H9 (cell line): ENCODE data around the gene SIK2. TPM values are rescaled to one million over a fixed set of nuclear protein-coding genes. Genes with fewer than 3 reads are reported as not detected.

ENCODE experiments used
- DNase-seq: peaks from one replicate; pipeline ENCODE4 v3.0.0-alpha.2; 2017
- H2AFZ ChIP-seq: one replicate; pipeline ENCODE4 v1.6.1; 2013; ENCODE audit warnings: mild to moderate bottlenecking, low read length, control low read depth, moderate library complexity
- H2AK5ac ChIP-seq: 2 replicates; pipeline ENCODE4 v1.6.1; 2013; ENCODE audit warnings: low read length, control low read depth, mixed read lengths; ENCODE audit not compliant: insufficient read length
- H2BK120ac ChIP-seq: one replicate; pipeline ENCODE4 v1.6.1; 2013; ENCODE audit warnings: low read depth, mild to moderate bottlenecking, low read length, control low read depth, inconsistent platforms; ENCODE audit not compliant: poor library complexity, severe bottlenecking
- H2BK12ac ChIP-seq: 2 replicates; pipeline ENCODE4 v1.6.1; 2013; ENCODE audit warnings: low read length, control low read depth, mixed read lengths, low read depth; ENCODE audit not compliant: insufficient read length
- H2BK15ac ChIP-seq: 2 replicates; pipeline ENCODE4 v1.6.1; 2013; ENCODE audit warnings: low read depth, low read length, control low read depth
- H2BK20ac ChIP-seq: one replicate; pipeline ENCODE4 v1.6.1; 2013; ENCODE audit warnings: low read depth, mild to moderate bottlenecking, low read length, control low read depth, inconsistent platforms; ENCODE audit not compliant: poor library complexity, severe bottlenecking
- H2BK5ac ChIP-seq: 2 replicates; pipeline ENCODE4 v1.6.1; 2013; ENCODE audit warnings: low read length, control low read depth, mixed read lengths; ENCODE audit not compliant: insufficient read length
- H3K14ac ChIP-seq: 2 replicates; pipeline ENCODE4 v1.6.1; 2013; ENCODE audit warnings: low read length, control low read depth; ENCODE audit not compliant: insufficient read depth
- H3K18ac ChIP-seq: 2 replicates; pipeline ENCODE4 v1.6.1; 2013; ENCODE audit warnings: low read depth, mild to moderate bottlenecking, mixed read lengths, low read length, control low read depth; ENCODE audit not compliant: insufficient read length
- H3K23ac ChIP-seq: 2 replicates; pipeline ENCODE4 v1.6.1; 2013; ENCODE audit warnings: low read length, control low read depth, mixed read lengths, low read depth; ENCODE audit not compliant: insufficient read length
- H3K23me2 ChIP-seq: 2 replicates; pipeline ENCODE4 v1.6.1; 2013; ENCODE audit warnings: low read depth, mild to moderate bottlenecking, mixed read lengths, low read length, control low read depth; ENCODE audit not compliant: insufficient read length, poor library complexity, severe bottlenecking
- H3K27ac ChIP-seq: 2 replicates; pipeline ENCODE4 v1.5.1; 2013; ENCODE audit warnings: low read length, control low read depth, mixed read lengths, low read depth; ENCODE audit not compliant: insufficient read length
- H3K27me3 ChIP-seq: 2 replicates; pipeline ENCODE4 v1.6.1; 2013; ENCODE audit warnings: low read length, control low read depth, inconsistent platforms; ENCODE audit not compliant: insufficient read depth
- H3K4ac ChIP-seq: 2 replicates; pipeline ENCODE4 v1.6.1; 2013; ENCODE audit warnings: low read depth, mild to moderate bottlenecking, control low read depth, inconsistent platforms, low read length, moderate library complexity
- H3K4me1 ChIP-seq: 2 replicates; pipeline ENCODE4 v1.6.1; 2013; ENCODE audit warnings: low read length, control low read depth, inconsistent platforms; ENCODE audit not compliant: insufficient read depth
- H3K4me2 ChIP-seq: 2 replicates; pipeline ENCODE4 v1.6.1; 2013; ENCODE audit warnings: low read length, control low read depth, mixed read lengths; ENCODE audit not compliant: insufficient read length, insufficient read depth
- H3K56ac ChIP-seq: 2 replicates; pipeline ENCODE4 v1.6.1; 2013; ENCODE audit warnings: low read depth, mild to moderate bottlenecking, mixed read lengths, low read length, control low read depth; ENCODE audit not compliant: insufficient read length
- H3K79me1 ChIP-seq: 2 replicates; pipeline ENCODE4 v1.6.1; 2013; ENCODE audit warnings: low read depth, mild to moderate bottlenecking, moderate library complexity, low read length, control low read depth, inconsistent platforms; ENCODE audit not compliant: insufficient read depth, poor library complexity, severe bottlenecking
- H3K79me2 ChIP-seq: 2 replicates; pipeline ENCODE4 v1.6.1; 2013; ENCODE audit warnings: low read length, control low read depth, inconsistent platforms; ENCODE audit not compliant: insufficient read depth
- H3K9ac ChIP-seq: 2 replicates; pipeline ENCODE4 v1.6.1; 2013; ENCODE audit warnings: low read length, control low read depth, mixed read lengths; ENCODE audit not compliant: insufficient read length; ENCODE audit errors: extremely low read depth
- H3K9me3 ChIP-seq: one replicate; pipeline ENCODE4 v1.6.1; 2013; ENCODE audit warnings: low read depth, low read length, inconsistent platforms; ENCODE audit not compliant: control insufficient read depth
- H3T11ph ChIP-seq: one replicate; pipeline ENCODE4 v1.6.1; 2013; ENCODE audit warnings: mild to moderate bottlenecking, low read length, control low read depth, inconsistent platforms
- H4K20me1 ChIP-seq: one replicate; pipeline ENCODE4 v1.6.1; 2013; ENCODE audit not compliant: control insufficient read depth, insufficient read length, insufficient read depth
- H4K5ac ChIP-seq: 2 replicates; pipeline ENCODE4 v1.6.1; 2013; ENCODE audit warnings: low read depth, mild to moderate bottlenecking, mixed read lengths, low read length, control low read depth; ENCODE audit not compliant: insufficient read length
- H4K8ac ChIP-seq: replicated peaks from 2 replicates; pipeline ENCODE4 v1.6.1; 2013; ENCODE audit warnings: low read length, control low read depth, mixed read lengths, low read depth; ENCODE audit not compliant: insufficient read length
- H4K91ac ChIP-seq: 2 replicates; pipeline ENCODE4 v1.6.1; 2013; ENCODE audit warnings: low read depth, mild to moderate bottlenecking, moderate library complexity, mixed read lengths, low read length, control low read depth; ENCODE audit not compliant: insufficient read length
- H3K27ac Mint-ChIP-seq, 3 experiments: 2 replicates in 2 of 3; 3 replicates in 1 of 3; pipeline ENCODE4 v1.8.0; 2020 to 2021; ENCODE audit warnings: mixed read lengths in 3 of 3, mild to moderate bottlenecking in 1 of 3, moderate library complexity in 1 of 3
- H3K27me3 Mint-ChIP-seq: 2 replicates; pipeline ENCODE4 v1.8.0; 2021; ENCODE audit warnings: low read depth, mild to moderate bottlenecking, moderate library complexity, mixed read lengths
- H3K36me3 Mint-ChIP-seq, 3 experiments: 2 replicates in 2 of 3; 3 replicates in 1 of 3; pipeline ENCODE4 v1.8.0; 2020 to 2021; ENCODE audit warnings: low read depth in 3 of 3, mixed read lengths in 3 of 3; ENCODE audit not compliant: insufficient read depth in 1 of 3
- H3K4me1 Mint-ChIP-seq, 2 experiments: 2 replicates each; pipeline ENCODE4 v1.8.0; 2020; ENCODE audit warnings: mixed read lengths in 2 of 2
- H3K4me3 Mint-ChIP-seq, 2 experiments: 2 replicates in 1 of 2; 3 replicates in 1 of 2; pipeline ENCODE4 v1.8.0; 2020 to 2021; ENCODE audit warnings: mild to moderate bottlenecking in 2 of 2, mixed read lengths in 2 of 2, moderate library complexity in 1 of 2
- H3K9me3 Mint-ChIP-seq, 2 experiments: 2 replicates in 1 of 2; 3 replicates in 1 of 2; pipeline ENCODE4 v1.8.0; 2020; ENCODE audit warnings: mild to moderate bottlenecking in 2 of 2, mixed read lengths in 2 of 2, moderate library complexity in 1 of 2
- CTCF ChIP-seq: fragments of 200-600 bp; sonication (generic); conservative IDR thresholded peaks from 3 replicates; pipeline ENCODE4 v1.8.0; 2021; ENCODE audit warnings: antibody characterized with exemption, mild to moderate bottlenecking
- WGBS: extraction: QIAGEN DNeasy Blood & Tissue Kit; methylation state at CpG from one replicate; pipeline ENCODE4 v1.1.7; 2013; ENCODE audit warnings: missing lambda C conversion rate, low lambda C conversion rate, mixed read lengths; ENCODE audit not compliant: insufficient read length; ENCODE audit errors: extremely low coverage; 5-methylcytosine and 5-hydroxymethylcytosine counted together
- total RNA-seq: library from RNA; stranded (reverse); gene quantifications from 2 replicates; pipeline ENCODE4 v1.2.1, GENCODE V29; 2021

Gene SIK2
- total RNA-seq, 1 experiment from 2014 or later, result 7.5 TPM

GRCh38 chr11:111697933-111698371 lies 95.7 kb downstream of the SIK2 start:
- Histone ChIP-seq H3K9me3 (no peaks in the 10 kb centered on the region), H2BK15ac (no peak overlapping the region), H4K8ac (no peak overlapping the region), H3K27ac (no peak overlapping the region), H3T11ph (no peak overlapping the region), H3K9ac (no peak overlapping the region), H2AFZ (no peak overlapping the region), H3K79me1 (no peaks in the 10 kb centered on the region), H3K79me2 (no peaks in the 10 kb centered on the region), H3K4me1 (peaks cover 4% of the 10 kb centered on the region; the same call in 1 of the 2 replicates), H3K4me2 (no peak overlapping the region), H3K23ac (no peak overlapping the region), H3K14ac (no peak overlapping the region), H2BK120ac (no peak overlapping the region), H3K4ac (no peak overlapping the region), H3K27me3 (no peaks in the 10 kb centered on the region), H2AK5ac (no peak overlapping the region), H3K56ac (no peak overlapping the region), H4K5ac (no peak overlapping the region), H3K23me2 (no peaks in the 10 kb centered on the region), H3K18ac (no peak overlapping the region), H2BK20ac (no peak overlapping the region), H2BK12ac (no peak overlapping the region), H4K91ac (no peak overlapping the region), H4K20me1 (no peaks in the 10 kb centered on the region), H2BK5ac (no peak overlapping the region)
- Mint-ChIP-seq H3K36me3 (no peaks in the 10 kb centered on the region), H3K4me1 (peaks cover 14 to 20% of the 10 kb centered on the region in 2 experiments), H3K27ac (peak overlapping the region in 2 of 3 experiments; percentile 81 to 86; a peak in 2 of 7 replicates), H3K9me3 (no peaks in the 10 kb centered on the region), H3K27me3 (no peaks in the 10 kb centered on the region), H3K4me3 (no peak overlapping the region)
- no CpG with 5 or more reads among the region's 1 CpG for WGBS
- TF ChIP-seq CTCF, result no peak
- no peak for DNase-seq
